ENCODE results near the gene DDX20.
"Not testable (repeated sequence)": the region's sequence is repeated elsewhere in the genome, so short reads cannot be mapped to it uniquely, and the experiment has no call there.

DDX20 gene

DNA sequence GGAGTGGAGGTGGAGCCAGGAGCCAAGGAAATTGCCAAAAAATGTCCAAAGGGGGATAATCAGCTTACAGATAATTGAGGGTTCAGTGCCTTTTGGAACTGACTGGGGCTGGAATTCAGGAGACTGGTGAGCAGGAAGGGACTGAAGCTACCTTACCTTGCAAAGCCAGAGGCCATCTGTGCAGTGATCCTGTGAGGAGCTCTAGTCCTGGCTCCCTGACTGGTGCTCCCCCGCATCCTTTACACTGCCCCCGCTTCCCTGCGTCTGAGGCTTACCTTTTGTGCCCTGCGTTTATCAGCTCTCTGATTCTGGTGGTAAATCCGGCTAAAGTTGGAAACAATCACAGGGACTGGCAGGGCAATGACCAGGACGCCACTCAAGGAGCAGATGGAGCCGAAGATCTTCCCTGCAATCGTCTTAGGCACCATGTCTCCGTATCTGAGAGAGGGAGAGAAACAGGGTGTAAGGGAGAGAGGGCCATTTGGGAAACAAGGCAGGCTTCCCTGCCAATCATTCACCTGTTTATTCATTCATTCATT is 31.0 kb downstream of the DDX20 start:
- DNase-seq (ENCODE audit: low read depth in 4 of 4, low spot score in 1 of 4), result no peak

DNA sequence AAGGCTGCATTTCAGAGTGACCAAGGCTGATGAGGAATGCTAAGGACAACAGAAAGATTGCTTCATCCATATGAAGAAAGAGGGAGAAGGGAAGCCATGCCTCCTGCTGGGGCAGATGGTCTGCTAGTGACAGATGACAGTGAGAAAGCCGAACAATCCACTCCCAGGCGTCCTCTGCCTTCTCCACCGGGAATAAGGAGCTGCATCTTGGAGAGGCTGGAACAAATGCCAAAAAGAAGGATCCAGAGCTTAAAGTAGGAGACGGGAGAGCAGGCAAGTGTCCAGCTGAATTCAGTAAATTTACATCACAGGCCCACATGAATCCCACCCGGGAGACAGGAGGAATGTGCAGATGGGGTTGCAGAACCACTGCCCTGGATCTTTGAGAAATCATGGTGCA is 33.4 kb downstream of the DDX20 start:
- DNase-seq (ENCODE audit: low read depth in 4 of 4, low spot score in 1 of 4), result no peak

DNA sequence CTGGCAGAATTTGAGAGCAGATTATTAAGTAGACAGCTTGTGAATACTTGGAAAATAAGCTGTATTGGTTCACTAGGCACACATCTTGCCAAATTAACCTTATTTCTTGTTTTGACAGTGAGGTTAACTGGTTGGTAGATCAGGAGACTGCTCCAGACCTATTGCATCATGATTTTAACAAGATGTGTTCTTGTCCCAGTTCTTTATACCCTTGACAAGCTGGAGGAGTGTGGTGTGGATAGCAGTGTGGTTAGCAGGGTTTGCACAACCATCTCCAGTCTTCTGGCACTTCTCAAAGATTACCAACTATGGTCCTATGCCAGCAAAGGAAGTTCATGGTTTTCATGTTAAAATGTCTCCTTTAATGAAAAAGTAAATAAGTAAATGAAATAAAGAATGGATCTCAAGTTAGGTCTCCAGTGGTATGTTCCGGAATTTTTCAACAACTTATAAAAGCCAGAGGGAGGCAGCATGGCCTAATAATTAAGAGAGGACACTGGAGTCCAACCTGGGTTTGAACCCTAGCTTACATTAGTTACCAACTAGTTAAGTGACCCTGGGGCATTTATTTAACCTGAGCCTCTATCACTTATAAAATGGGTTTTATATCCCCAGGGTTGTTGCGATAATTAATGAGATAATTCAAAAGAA is 34.1 kb downstream of the DDX20 start:
- DNase-seq (ENCODE audit: low read depth in 4 of 4, low spot score in 1 of 4), result no peak

GRCh38 chr1:111791776-111792175 is 36.1 kb downstream of the DDX20 start:
- no peak for DNase-seq (ENCODE audit: low read depth in 4 of 4, low spot score in 1 of 4)

GRCh38 chr1:111792249-111792648 is 36.5 kb downstream of the DDX20 start:
- DNase-seq (ENCODE audit: low read depth in 4 of 4, low spot score in 1 of 4), result no peak

DNA sequence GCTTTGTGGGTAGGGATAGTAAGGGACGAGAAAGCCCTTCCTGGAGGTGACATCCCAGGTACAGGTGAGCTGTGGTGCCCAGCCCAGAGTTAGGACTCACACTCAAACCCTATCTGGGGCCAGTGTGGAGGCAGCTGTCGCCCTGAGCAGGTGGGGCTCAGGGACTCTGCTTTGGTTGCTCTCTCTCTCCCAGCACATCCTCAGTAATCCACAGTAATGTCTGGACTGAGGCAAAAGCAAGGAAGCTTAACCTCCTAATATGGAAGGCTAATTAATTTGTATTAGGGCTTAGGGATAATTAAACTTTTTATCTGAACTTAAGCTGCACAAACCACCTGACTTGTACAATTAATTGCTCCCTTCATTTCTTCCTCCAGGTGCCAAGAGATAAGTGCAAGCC is 38.2 kb downstream of the DDX20 start:
- no peak for DNase-seq (ENCODE audit: low read depth in 4 of 4, low spot score in 1 of 4)

GRCh38 chr1:111795401-111795800 is 39.7 kb downstream of the DDX20 start:
- no peak for DNase-seq (ENCODE audit: low read depth in 4 of 4, low spot score in 1 of 4)

- DNase-seq (ENCODE audit: low read depth in 4 of 4, low spot score in 1 of 4), result no peak
These were observed 42.9 kb downstream of the DDX20 start for GRCh38 chr1:111798580-111798979.

- DNase-seq (ENCODE audit: low read depth in 4 of 4, low spot score in 1 of 4), result not testable (repeated sequence)
These were observed 44.0 kb downstream of the DDX20 start for GRCh38 chr1:111799722-111800121.

DNA sequence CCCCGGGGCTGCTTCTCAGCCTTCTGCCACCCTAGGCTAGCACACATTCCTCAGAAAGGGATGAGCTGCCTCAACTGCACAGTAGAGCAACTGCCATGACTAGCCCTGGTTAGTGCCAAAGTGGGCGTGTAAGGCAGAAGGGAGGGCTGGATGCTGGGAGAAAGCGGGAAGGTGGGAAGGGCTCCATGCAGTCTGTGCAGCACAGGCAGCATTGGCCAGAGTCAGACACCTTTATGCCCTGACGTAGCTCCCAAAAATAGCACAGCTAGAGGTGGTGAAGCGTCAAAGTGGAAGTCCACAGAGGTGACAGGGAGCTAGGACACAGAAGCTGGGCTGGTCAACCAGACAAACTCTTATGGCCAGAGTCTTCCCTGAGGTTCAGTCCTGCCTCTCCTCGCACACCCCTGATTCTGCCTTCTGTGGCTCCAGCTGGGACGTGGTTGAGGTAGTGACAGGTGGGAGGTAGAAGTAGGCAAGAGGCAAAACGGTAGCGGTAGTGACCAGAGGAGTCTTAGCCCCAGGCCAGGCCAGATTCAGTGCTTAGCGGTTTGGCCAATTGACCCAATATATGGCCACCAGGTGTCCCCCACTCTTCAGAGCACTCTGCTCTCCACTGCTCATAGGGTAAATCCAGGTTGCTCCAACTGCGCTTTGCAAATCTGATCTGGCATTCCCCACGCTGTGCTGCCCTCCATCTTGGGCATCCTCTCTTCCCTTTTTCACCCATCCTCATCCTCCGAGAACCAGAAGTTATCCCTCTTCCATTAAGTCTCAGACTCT is 45.6 kb downstream of the DDX20 start:
- no peak for DNase-seq (ENCODE audit: low read depth in 4 of 4, low spot score in 1 of 4)

DNA sequence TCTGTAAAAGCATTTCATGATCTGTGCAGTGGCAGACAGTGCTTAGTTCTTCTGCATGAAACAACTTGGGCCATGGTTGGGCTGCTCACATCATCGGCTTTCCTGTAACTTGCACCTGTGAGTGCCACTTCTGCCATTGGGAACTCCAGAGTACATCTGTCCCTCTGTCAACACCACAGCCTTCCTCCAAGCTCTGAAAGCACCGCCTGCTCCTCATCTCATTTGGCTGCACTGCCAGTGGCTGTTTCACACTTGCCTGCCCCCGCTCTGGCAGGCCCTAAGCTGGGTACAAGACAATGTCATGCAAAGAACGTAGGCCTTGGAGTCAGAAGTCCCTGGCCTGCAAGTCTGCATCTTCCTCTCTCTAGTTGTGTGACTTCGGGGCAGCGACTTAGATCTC is 46.4 kb downstream of the DDX20 start:
- no peak for DNase-seq (ENCODE audit: low read depth in 4 of 4, low spot score in 1 of 4)

GRCh38 chr1:111802984-111803383 is 47.3 kb downstream of the DDX20 start:
- DNase-seq (ENCODE audit: low read depth in 4 of 4, low spot score in 1 of 4), result no peak

GRCh38 chr1:111803951-111804350 is 48.2 kb downstream of the DDX20 start:
- DNase-seq (ENCODE audit: low read depth in 4 of 4, low spot score in 1 of 4), result no peak

DNA sequence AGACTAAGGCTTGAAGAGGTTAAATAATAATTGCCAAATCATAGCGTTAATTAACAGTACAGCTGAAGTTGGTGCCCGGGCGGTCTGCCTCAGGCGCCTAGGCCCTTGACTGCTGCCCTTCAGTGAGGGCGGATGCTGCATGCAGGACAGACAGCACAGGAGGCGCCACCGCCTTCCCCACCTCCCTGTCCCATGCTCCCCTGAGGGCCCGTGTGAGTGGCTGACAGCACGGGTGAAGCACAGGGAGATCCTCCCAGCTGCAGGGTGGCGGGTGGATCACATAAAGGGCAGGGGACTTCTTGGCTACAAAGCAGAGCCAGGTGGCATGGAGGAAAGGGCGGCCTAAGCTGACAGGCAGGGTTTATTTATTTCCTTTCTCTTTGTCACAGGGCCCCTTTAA is 49.1 kb downstream of the DDX20 start:
- DNase-seq (ENCODE audit: low read depth in 4 of 4, low spot score in 1 of 4), result no peak

- no peak for DNase-seq (ENCODE audit: low read depth in 4 of 4, low spot score in 1 of 4)
These were observed 49.5 kb downstream of the DDX20 start for GRCh38 chr1:111805251-111805650.

DNA sequence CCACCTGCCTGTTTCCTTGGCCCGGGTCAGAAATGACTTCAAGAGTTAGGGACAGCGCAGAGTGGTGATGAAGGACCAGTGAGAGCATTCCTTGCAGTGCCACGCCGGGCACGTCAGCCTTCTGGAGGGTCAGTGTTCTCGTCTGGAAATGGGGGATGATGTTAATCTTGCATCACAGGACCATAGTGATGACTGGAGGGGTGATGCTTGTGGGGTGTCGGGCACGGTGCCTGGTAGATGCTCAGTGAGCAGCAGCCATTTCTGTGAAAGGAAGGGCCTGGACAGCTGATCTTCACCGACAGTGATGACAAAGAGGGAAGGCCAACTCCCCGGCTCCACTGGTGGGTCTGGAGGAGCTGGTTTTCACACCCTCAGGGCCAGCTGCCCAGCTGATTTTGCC is 56.2 kb downstream of the DDX20 start:
- no peak for DNase-seq (ENCODE audit: low read depth in 4 of 4, low spot score in 1 of 4)

GRCh38 chr1:111812306-111812705 is 56.6 kb downstream of the DDX20 start:
- DNase-seq (ENCODE audit: low read depth in 4 of 4, low spot score in 1 of 4), result no peak

- DNase-seq (ENCODE audit: low read depth in 4 of 4, low spot score in 1 of 4), result no peak
These were observed 58.0 kb downstream of the DDX20 start for GRCh38 chr1:111813440-111814304.

- DNase-seq (ENCODE audit: low read depth in 4 of 4, low spot score in 1 of 4), result no peak
These were observed 58.6 kb downstream of the DDX20 start for GRCh38 chr1:111814305-111814628.

DNA sequence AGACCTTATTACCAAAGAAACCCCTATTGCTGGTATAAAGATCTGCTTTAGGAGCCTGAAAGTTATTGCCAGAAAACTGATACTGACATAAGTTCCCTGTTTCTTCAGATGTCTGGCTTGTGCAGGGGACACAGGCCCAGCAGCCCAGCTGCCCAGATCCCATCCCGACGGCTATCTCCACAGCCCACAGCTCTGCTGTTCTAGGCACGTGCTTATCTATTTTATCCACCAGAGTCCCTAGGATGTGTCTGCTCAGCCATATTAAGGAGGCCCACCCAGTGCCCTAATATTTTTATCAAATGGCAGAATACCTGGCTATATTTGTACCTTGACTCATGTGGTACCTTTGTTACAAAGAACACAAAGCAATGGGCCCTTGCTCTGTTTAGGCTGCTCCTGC is 58.9 kb downstream of the DDX20 start:
- no peak for DNase-seq (ENCODE audit: low read depth in 4 of 4, low spot score in 1 of 4)
